ENCODE results near the gene EIF1B.

The EIF1B gene

DNA sequence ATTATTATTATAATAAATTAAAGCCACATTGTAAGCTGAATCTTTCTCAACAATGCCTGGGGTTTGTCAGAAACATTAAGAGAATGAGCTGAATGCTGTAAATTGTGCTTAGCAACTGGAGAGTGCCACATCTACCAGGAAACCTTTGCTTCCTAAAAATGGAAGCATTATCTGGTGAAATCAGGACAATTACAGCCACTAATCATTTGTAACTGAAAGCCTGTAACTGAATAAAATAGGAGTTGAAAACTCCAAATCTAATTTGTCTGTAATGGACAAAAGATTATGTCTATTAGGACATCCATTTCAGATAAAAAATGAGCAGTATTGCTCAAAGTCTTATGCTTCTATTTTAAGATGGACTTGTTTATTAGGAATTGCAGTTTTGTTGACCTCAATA lies 32.2 kb downstream of the EIF1B start:
- H3F3A ChIP-seq (ENCODE audit: control insufficient read depth, insufficient read depth) = no peaks in the 10 kb centered on the region
- no peaks in the 10 kb centered on the region for H3K79me2 ChIP-seq (ENCODE audit: control insufficient read depth, low read length)
- no peaks in the 10 kb centered on the region for H3K9me2 ChIP-seq (replicated peaks; ENCODE audit: control insufficient read depth, low read length)
- H3K4me1 ChIP-seq (ENCODE audit: control insufficient read depth, low read length) = no peaks in the 10 kb centered on the region
- no peaks in the 10 kb centered on the region for H3K36me3 ChIP-seq (ENCODE audit: control insufficient read depth, low read length)
- no peak overlapping the region for H3K4me2 ChIP-seq (ENCODE audit: low read length)
- no peaks in the 10 kb centered on the region for H3K9me3 ChIP-seq (ENCODE audit: control insufficient read depth, insufficient read depth, low read length)
- H3K27ac ChIP-seq (ENCODE audit: low read depth, low read length) = no peak overlapping the region
- no peaks in the 10 kb centered on the region for H4K20me1 ChIP-seq (ENCODE audit: control insufficient read depth, insufficient read depth, low read depth, low read length)
- H3K4me3 ChIP-seq (ENCODE audit: low read length) = no peak overlapping the region
- H3K27me3 ChIP-seq (ENCODE audit: control insufficient read depth, low read length) = peaks cover 6% of the 10 kb centered on the region; the same call in 1 of the 2 replicates
- TF ChIP-seq, protein P1, sequence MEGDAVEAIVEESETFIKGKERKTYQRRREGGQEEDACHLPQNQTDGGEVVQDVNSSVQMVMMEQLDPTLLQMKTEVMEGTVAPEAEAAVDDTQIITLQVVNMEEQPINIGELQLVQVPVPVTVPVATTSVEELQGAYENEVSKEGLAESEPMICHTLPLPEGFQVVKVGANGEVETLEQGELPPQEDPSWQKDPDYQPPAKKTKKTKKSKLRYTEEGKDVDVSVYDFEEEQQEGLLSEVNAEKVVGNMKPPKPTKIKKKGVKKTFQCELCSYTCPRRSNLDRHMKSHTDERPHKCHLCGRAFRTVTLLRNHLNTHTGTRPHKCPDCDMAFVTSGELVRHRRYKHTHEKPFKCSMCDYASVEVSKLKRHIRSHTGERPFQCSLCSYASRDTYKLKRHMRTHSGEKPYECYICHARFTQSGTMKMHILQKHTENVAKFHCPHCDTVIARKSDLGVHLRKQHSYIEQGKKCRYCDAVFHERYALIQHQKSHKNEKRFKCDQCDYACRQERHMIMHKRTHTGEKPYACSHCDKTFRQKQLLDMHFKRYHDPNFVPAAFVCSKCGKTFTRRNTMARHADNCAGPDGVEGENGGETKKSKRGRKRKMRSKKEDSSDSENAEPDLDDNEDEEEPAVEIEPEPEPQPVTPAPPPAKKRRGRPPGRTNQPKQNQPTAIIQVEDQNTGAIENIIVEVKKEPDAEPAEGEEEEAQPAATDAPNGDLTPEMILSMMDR (IDR thresholded peaks at IDR 0.05; ENCODE audit: low read depth, low read length, poor library complexity, severe bottlenecking) = no peak
- TF ChIP-seq EZH2phosphoT487 (IDR thresholded peaks at IDR 0.05; ENCODE audit: borderline replicate concordance, low read length) = no peak

DNA sequence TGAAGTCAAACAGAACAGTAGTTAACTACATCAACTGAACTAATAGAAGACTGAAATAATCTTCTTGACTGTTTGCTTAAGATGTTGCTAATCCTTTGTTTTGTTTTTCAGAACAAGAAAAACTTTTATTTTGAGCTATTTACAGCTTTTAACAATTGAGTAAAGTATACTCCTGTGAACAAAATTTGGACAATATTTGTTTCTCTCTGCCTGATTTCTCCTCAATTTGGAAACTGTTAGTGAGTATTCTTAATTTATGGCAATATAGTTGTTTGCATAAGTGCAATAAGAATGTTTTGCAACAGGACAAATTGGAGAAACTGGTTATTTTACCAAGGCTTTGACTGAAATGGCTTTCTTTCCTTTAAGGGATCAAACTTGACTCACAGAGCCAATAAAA lies 41.0 kb downstream of the EIF1B start:
- H3K27me3 ChIP-seq (ENCODE audit: control insufficient read depth, low read length) = no peaks in the 10 kb centered on the region
- no peaks in the 10 kb centered on the region for H3K4me1 ChIP-seq (ENCODE audit: control insufficient read depth, low read length)
- TF ChIP-seq, protein P1 (IDR thresholded peaks at IDR 0.05; ENCODE audit: low read depth, low read length, poor library complexity, severe bottlenecking) = no peak
- TF ChIP-seq EZH2phosphoT487 (IDR thresholded peaks at IDR 0.05; ENCODE audit: borderline replicate concordance, low read length) = no peak
- no peaks in the 10 kb centered on the region for H4K20me1 ChIP-seq (ENCODE audit: control insufficient read depth, insufficient read depth, low read depth, low read length)
- H3K27ac ChIP-seq (ENCODE audit: low read depth, low read length) = no peak overlapping the region
- no peaks in the 10 kb centered on the region; the same call in 1 of the 2 replicates for H3K9me3 ChIP-seq (ENCODE audit: control insufficient read depth, insufficient read depth, low read length)
- H3K36me3 ChIP-seq (ENCODE audit: control insufficient read depth, low read length) = no peaks in the 10 kb centered on the region
- H3K9me2 ChIP-seq (replicated peaks; ENCODE audit: control insufficient read depth, low read length) = no peaks in the 10 kb centered on the region
- H3K4me2 ChIP-seq (ENCODE audit: low read length) = no peak overlapping the region
- no peaks in the 10 kb centered on the region for H3F3A ChIP-seq (ENCODE audit: control insufficient read depth, insufficient read depth)
- no peaks in the 10 kb centered on the region for H3K79me2 ChIP-seq (ENCODE audit: control insufficient read depth, low read length)
- no peak overlapping the region for H3K4me3 ChIP-seq (ENCODE audit: low read length)

DNA sequence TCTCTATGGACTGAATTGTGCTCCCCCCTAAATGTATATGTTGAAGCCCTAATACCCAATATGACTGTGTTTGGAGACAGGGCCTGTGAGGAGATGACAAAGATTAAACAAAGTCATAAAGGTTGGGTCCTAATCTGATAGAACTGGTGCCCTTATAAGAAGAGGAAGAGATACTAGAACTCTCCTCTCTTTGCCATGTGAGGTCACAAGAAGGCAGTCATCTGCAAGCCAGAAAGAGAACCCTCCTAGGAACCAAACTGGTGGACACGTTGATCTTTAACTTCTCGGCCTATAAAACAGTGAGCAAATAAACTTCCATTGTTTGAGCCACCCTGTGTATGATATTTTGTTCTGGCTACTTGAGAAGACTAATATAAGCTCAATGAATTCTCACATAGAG lies 45.9 kb downstream of the EIF1B start:
- no peaks in the 10 kb centered on the region for H3K36me3 ChIP-seq (ENCODE audit: control insufficient read depth, low read length)
- no peaks in the 10 kb centered on the region for H3F3A ChIP-seq (ENCODE audit: control insufficient read depth, insufficient read depth)
- H3K9me3 ChIP-seq (ENCODE audit: control insufficient read depth, insufficient read depth, low read length) = no peaks in the 10 kb centered on the region
- H4K20me1 ChIP-seq (ENCODE audit: control insufficient read depth, insufficient read depth, low read depth, low read length) = no peaks in the 10 kb centered on the region
- H3K79me2 ChIP-seq (ENCODE audit: control insufficient read depth, low read length) = no peaks in the 10 kb centered on the region
- TF ChIP-seq, protein P1 (IDR thresholded peaks at IDR 0.05; ENCODE audit: low read depth, low read length, poor library complexity, severe bottlenecking) = no peak
- TF ChIP-seq EZH2phosphoT487 (IDR thresholded peaks at IDR 0.05; ENCODE audit: borderline replicate concordance, low read length) = no peak
- no peaks in the 10 kb centered on the region for H3K27me3 ChIP-seq (ENCODE audit: control insufficient read depth, low read length)
- no peaks in the 10 kb centered on the region for H3K9me2 ChIP-seq (replicated peaks; ENCODE audit: control insufficient read depth, low read length)
- H3K4me2 ChIP-seq (ENCODE audit: low read length) = no peak overlapping the region
- no peaks in the 10 kb centered on the region for H3K4me1 ChIP-seq (ENCODE audit: control insufficient read depth, low read length)
- no peak overlapping the region for H3K27ac ChIP-seq (ENCODE audit: low read depth, low read length)
- no peak overlapping the region for H3K4me3 ChIP-seq (ENCODE audit: low read length)

DNA sequence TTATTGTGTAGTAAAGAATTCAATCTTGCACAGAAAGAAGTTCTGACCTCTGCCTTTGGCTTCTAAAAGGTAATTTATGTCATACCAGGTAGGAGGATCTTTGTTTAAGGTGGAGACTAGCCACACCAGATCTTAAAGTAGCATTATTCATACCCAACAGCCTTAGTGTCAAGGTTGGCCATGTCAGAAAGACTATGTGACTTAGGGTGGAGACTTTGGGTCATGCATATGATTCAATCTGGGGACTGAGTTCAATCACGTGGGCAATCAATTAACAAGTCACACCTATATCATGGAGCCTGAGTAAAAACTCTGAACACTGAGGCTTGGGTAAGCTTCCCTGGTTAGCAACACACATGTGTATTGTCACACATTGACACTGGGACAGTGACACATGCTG lies 48.9 kb downstream of the EIF1B start:
- H3K27ac ChIP-seq (ENCODE audit: low read depth, low read length) = no peak overlapping the region
- H3K4me1 ChIP-seq (ENCODE audit: control insufficient read depth, low read length) = no peaks in the 10 kb centered on the region
- no peaks in the 10 kb centered on the region for H3K36me3 ChIP-seq (ENCODE audit: control insufficient read depth, low read length)
- TF ChIP-seq, protein P1 (IDR thresholded peaks at IDR 0.05; ENCODE audit: low read depth, low read length, poor library complexity, severe bottlenecking) = no peak
- no peak for TF ChIP-seq EZH2phosphoT487 (IDR thresholded peaks at IDR 0.05; ENCODE audit: borderline replicate concordance, low read length)
- no peaks in the 10 kb centered on the region for H3K27me3 ChIP-seq (ENCODE audit: control insufficient read depth, low read length)
- H3K9me3 ChIP-seq (ENCODE audit: control insufficient read depth, insufficient read depth, low read length) = no peaks in the 10 kb centered on the region
- H3K4me3 ChIP-seq (ENCODE audit: low read length) = no peak overlapping the region
- H3K9me2 ChIP-seq (replicated peaks; ENCODE audit: control insufficient read depth, low read length) = no peaks in the 10 kb centered on the region
- H3F3A ChIP-seq (ENCODE audit: control insufficient read depth, insufficient read depth) = no peaks in the 10 kb centered on the region
- H3K79me2 ChIP-seq (ENCODE audit: control insufficient read depth, low read length) = no peaks in the 10 kb centered on the region
- no peak overlapping the region for H3K4me2 ChIP-seq (ENCODE audit: low read length)
- no peaks in the 10 kb centered on the region for H4K20me1 ChIP-seq (ENCODE audit: control insufficient read depth, insufficient read depth, low read depth, low read length)

Data from DOHH2 (cell line).